HG03097 (cell line): Measurements from ENCODE around the gene PPM1H.
"Not testable (repeated sequence)": the region's sequence is repeated elsewhere in the genome, so short reads cannot be mapped to it uniquely, and the experiment has no call there.

ENCODE experiments used
- ATAC-seq: cut with Tn5 transposase; IDR thresholded peaks from one replicate; pipeline ENCODE4 v1.9.1; 2021; ENCODE audit not compliant: unreplicated experiment, low FRiP score

Gene PPM1H, protein sequence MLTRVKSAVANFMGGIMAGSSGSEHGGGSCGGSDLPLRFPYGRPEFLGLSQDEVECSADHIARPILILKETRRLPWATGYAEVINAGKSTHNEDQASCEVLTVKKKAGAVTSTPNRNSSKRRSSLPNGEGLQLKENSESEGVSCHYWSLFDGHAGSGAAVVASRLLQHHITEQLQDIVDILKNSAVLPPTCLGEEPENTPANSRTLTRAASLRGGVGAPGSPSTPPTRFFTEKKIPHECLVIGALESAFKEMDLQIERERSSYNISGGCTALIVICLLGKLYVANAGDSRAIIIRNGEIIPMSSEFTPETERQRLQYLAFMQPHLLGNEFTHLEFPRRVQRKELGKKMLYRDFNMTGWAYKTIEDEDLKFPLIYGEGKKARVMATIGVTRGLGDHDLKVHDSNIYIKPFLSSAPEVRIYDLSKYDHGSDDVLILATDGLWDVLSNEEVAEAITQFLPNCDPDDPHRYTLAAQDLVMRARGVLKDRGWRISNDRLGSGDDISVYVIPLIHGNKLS

DNA sequence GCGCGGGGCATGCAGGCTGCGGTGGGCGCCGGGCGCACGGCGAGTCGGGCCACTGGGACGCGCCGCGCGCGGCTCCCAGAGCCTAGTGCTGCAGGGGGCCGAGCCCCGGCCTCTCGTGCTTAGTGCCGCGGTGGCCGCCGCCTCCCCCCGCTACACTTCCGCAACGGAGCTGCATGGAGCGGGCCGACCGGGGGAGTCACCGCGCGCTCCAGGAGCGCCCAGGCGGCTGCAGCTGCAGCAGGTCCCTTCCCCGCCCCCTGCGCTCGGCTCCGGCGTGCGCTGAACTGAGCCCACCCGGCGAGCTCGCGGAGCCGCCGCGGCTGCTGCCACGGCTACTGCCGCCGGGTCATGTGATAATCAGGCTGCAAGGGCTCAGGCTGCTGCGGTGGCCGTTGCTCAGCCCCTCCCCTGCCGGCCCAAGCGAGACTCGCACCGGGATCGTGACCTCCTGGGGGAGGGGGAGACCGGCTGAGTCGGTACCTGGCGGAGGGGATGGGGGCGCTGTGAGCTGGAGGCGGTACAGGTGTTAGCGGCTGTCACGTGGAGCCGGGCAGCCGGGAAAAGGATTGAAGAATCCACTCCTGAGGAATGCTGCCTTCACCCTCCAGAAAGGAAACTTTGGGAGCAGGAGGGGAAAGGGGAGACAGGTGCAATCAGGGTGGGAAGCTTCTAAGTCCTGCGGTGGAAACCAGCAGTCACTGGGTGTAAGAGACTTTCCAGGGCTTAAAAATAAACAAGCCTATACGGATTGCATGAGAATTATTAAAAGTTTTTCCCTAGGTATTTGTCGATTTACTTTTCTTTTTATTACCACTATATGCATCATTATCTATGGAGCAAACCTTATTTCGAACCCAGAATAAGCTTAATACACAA is at the start of gene PPM1H:
Gene PPM1H (minus strand): TSS at position 352 of the 876 bp plus-strand sequence. CDS start 414 bp downstream, outside the sequence.
- ATAC-seq, result peak; percentile 78

DNA sequence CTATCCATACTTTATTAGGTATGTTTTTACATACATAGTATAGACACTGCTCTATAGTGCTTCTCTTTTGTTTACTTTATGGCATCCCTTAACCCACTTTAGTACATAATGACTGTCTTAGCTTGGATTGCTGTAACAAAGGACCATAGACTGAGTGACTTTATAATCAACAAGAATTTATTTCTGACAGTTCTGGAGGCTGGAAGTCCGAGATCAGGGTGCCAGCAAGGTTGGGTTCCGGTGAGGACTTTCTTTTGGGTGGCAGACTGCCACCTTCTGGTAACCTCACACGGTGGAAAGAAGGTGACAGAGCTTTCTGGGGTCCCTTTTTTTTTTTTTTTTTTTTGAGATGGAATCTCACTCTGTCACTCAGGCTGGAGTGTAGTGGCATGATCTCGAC is 48.6 kb upstream of the PPM1H start:
- no peak for ATAC-seq

DNA sequence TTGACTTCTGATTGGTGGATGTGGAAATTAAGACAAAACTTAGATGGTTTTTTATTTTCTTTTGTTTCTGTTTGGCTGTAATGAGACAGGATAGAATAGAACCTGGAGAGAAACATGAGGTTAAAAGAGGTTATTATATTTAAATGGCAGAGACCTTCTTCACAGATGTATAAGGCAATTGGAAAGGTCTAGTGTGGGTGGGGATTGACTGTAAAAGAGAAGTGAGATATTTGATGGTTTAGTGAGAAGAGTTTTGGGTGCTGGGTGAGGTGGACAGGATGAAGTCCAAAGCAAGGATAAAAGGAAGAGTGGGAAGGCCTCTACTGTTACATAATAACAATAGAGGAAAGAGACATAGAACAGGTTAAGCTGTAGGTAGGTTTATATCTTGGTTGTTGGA is 43.8 kb upstream of the PPM1H start:
- no peak for ATAC-seq

DNA sequence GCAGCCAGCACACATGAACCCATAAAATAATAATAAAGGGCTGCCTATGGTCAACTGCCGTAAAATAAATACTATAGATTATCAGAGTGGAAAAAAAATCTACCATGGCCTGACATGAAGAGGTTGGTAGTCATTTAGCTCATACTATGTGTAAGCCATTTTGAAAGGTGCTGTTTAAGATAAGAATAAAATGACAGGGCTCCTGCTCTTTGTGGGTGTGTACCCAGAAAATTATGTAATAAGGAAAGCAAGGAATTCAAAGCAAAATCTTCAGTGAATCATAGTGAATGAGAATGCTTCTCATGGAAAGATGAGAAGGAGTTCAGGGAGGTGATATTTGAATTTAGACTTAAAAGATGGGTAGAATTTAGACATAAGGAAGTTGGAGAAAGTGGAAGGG is 42.9 kb upstream of the PPM1H start:
- no peak for ATAC-seq

DNA sequence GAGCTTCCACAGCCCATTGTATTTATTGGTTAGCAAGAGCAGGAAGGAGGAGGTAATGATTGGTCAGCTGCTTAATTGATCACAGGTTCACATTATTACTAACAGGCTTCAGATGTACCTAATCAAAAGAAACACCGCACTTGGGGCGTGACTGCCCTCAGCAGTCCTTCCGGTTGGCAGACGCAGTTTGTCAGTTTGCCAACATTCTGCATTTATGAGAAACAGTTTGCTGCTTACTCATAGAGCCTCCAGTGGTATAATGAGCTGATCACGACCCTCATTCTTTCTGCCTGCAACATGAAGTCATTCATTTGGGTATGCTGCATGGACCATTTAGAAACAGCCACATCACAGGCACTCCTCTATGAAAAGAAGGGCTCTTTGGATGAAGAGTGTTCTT is 42.5 kb upstream of the PPM1H start:
- ATAC-seq, result no peak

DNA sequence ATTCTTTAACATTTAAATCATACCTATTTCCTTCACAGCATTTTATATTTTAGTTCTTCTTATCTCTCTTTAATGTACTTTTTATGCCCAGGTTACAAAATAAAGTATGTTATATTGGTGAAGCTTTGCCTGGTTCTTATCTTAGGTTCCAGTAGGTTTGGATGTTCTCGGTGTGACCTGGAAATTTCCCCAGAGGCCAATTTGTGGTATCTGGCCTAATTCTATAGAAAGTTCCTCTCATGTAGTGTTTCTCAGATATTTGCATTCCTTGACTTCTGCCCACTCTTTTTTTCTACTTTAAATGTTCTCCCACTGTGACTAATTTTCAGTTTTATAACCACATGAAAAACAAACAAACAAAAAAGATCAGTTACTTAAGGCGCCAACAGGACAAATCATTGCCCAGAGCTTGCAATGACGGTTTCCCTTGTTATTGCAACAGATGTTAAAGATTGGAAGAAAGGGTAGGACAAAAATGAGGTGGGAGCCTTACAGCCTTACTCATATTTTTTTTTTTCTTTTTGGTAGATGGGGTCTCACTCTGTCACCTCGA is 41.2 kb upstream of the PPM1H start:
- ATAC-seq, result no peak

DNA sequence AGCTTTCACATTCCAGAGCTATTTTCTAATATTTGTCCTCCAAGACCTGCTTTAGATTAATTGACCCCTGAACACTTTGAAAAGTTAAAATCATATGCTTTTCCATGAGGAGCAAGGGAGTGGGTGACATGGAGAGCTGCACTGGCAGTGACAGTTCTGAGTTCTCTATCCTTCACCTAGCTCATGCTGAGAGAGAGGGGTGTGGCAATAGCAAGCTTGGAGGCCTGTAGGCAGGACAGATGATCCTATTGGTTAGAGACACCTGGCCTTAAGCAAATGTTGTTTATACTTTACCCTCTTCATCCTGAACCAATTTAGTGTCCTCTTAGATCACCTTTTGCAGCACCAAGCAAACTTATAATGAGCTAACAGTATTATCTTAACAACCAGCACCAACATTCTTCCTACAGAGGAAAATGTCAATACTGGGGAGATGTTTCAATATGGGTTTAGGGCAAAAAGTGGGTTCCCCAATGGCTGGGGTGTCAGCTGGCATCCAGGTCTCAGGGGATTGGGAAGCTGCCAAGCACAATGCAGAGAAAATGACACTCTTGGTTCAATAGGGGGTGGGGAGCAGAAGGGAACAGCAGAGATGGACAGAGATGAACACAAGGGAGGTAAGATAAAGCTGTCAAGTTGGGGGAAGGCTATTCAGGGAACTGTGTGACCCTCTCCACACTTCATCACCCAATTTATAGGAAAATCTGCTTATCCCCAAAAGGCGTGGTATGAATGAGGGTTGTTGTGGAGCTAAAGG is 37.0 kb upstream of the PPM1H start:
- ATAC-seq, result no peak

DNA sequence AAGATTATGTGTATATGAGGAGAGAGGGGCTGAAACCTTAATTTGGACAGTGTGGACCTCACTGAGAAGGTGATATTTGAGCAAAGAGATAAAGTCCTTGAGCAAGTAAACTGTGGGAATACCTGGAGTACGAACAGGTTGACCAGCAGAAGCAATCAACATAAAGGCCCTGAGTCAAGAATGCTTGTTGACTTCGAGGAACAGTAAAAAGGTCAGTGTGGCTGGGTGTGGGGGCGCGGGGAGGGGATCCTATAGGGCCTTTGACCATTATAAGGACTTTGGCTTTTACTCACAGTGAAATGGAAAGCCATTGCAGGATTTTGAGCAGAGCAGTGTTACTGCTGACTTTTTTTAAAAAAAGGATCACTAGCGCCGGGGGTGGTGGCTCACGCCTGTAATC is 34.7 kb upstream of the PPM1H start:
- ATAC-seq, result no peak

DNA sequence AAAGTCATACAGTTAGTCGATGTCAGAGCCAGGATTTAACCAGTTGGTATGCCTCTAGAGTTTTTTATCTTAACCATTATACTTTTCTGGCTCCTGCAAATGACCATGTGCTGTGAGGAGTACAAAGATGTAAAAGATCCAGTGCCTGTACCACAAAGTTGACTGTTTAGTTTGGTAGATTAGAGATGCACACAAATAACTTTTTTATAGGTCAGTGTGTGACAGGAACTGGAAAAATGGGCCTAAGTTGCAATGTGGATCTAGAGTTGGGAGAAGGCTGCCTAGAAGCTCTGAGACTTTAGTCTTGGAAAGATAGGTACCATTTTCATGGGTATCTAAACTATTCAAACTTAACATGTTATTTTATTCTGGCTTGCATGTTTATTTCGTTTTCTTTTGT is 32.8 kb upstream of the PPM1H start:
- ATAC-seq, result no peak

DNA sequence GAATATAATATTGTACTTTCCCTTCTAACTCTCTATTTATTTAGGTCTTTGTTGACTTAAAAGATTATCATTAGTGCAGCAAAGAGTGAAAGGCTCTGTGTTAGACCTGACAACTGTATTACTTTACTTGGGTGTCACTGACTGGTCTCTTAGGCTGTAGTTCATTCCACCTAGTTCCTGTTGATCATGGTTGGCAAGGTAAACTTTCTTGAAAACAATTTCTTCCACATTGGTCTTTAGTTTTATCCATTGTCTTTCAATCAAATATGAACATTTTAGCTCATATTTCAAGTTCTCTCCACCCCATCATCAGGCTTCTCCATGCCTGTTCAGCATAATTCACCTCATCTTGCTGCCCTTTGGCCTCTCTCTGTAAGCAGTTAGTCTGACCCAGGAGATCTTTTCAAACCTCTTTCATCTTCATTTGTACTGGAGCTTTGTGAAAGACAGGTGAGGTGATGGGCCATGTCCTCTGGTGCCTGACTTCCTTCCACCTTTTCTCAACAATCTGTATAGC is 32.1 kb upstream of the PPM1H start:
- no peak for ATAC-seq

DNA sequence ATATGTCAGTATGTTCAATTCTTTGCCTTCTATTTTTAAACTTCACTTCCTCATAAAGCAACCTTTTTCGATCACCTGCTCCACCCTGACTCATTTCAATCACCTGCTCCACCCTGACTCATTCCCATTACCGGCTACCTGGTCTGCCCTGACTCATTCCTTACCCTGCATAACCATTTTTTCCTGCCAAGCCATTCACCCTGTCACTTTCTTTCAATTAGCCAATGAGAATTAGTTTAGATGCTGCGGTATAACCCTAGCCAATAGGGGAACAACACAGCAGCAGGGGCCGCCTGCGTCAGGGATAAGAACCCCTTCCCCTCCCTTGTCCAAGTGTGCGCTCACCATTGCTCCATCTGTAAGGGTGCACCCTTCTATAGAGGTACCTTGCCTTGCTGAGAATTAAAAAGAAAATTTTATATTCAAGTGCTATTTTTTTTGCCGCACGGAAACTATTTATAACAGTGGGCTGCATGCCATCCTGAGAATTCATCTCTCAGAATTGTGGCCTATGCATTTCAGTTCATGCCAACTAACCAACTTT is 31.6 kb upstream of the PPM1H start:
- ATAC-seq, result not testable (repeated sequence)

DNA sequence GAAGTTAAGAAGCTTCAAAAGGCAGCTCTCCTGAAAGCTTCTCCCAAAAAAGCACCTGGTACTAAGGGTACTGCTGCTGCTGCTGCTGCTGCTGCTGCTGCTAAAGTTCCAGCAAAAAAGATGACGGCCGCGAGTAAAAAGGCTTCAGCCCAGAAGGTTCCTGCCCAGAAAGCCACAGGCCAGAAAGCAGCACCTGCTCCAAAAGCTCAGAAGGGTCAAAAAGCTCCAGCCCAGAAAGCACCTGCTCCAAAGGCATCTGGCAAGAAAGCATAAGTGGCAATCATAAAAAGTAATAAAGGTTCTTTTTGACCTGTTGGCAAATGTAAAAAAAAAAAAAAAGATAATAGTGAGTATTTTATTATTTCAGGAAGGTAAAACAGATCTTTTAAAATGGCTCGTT is 30.8 kb upstream of the PPM1H start:
- not testable (repeated sequence) for ATAC-seq

DNA sequence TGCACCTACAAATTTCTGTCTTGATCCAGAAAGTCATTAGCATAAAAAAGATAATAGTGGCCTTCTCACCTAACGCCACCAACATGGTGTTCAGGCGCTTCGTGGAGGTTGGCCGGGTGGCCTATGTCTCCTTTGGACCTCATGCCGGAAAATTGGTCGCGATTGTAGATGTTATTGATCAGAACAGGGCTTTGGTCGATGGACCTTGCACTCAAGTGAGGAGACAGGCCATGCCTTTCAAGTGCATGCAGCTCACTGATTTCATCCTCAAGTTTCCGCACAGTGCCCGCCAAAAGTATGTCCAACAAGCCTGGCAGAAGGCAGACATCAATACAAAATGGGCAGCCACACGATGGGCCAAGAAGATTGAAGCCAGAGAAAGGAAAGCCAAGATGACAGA is 30.3 kb upstream of the PPM1H start:
- not testable (repeated sequence) for ATAC-seq

DNA sequence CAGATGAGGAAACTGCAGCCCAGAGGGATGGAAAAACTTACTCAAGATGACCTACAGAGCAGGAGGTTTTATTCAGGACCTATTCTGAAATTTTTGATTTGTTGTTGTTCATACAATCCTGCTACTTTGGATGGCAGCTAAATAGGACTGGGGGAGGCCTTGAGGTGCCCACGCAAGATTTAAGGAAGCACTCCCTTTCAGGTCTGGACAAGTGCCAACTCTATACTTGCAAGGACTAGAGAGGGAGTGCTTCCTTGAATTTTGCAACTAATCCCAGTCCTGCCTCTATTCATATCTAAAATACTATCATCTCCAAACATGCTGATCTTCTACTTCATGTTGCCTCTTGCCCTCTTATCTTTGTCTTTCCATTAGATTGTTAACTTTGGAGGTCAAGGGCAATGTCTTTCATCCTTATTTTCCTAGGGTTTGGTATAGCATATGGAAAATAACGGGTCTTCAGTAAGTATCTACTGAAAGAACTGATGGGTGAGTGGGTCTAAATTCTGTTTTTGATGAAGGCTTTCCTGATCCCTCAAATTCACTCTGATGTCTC is 28.6 kb upstream of the PPM1H start:
- no peak for ATAC-seq

DNA sequence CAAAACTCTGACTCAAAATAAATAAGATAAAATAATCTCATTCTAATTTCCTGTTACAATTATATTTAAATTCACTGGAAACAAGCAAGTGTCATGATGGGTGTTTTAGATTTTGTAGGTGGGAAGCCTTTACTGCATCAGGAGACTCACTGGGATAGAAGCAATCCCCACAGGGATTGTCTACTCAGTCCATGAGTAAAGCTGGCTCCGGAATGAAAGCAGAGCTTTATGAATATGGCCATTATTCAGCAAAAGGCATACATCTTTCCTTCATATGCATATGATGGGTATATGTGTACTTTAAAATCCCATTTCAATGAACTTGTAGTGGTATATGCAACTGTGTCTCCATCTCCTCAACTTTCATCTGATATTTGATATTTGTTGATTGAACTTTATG is 25.4 kb upstream of the PPM1H start:
- no peak for ATAC-seq

DNA sequence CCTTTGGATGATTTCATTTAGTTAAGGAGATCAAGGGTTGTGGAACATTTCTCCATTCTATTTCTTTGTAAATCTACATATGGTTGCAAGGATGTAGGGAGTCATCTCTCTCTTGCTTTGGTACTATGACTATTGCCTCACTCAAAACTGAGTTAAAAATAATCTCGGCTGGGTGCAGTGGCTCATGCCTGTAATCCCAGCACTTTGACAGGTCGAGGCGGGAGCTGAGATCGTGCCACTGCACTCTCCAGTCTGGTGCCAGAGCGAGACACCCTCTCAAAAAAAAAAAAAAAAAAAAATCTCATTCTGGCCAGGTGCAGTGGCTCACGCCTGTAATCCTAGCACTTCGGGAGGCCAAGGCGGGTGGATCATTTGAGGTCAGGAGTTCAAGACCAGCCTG is 24.8 kb upstream of the PPM1H start:
- no peak for ATAC-seq

DNA sequence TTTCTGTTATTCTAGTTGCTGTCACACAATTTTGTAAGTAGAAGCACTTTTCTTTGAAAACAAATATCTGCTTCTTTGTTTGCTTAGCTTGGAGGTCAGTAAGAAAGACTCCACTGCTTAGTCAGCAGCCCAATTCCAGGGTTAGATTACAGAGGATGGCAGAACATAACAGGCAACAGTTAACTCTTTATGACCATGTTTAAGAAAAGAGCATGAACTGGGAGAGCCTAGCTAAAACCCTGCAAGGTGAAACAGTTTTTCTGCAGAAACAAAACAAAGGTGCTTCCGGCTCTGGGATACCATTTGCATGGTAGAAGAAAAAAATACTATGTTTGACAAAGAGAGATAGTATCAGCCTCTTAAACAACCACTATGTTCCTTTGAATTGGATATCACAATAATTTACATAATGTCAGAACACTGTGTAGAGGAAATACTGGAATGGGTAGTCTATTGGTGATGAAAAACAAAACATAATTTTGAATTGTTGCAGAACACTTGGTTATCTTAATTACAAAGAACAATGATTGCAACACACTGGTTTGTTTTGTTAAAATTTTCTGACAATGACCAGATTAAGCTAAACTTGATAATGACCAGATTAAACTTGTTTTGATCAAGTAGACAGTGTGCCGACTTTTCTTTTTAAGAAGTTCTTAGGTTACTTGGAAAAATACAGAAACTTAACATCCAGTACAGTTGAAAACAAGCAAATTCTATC is 22.4 kb upstream of the PPM1H start:
- no peak for ATAC-seq

DNA sequence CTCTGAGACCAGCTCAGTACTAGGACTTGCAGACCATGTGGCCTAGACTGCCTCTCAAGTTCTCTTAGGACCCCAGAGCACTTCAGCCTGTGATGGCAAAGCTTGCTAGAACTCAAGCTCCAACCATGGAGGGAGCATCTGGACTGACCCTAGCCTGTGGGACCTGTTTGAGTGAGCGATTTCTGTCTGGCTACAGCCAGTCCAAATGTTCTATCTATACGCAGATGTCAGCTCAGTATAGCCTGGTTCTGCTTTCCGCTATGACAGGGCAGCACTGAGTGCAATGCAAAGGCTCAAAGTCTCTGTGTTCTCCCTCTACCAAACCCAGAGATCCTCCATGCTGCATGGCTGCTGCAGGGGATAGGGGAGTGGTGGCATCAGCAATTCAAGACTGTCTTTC is 20.7 kb upstream of the PPM1H start:
- ATAC-seq, result no peak

DNA sequence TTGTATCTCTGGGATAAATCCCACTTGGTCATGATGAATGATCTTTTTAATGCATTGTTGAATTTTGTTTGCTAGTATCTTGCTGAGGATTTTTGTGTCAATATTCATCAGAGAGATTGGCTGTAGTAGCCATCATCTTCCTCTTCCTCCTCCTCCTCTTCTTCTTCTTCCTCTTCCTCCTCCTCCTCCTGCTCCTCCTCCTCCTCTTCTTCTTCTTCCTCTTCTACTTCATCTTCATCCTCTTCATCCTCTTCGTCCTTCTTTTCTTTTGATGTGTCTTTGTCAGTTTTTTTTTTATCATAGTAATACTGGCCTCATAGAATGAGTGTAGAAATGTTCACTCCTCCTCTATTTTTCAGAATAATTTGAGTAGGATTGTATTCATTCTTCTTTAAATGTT is 15.4 kb upstream of the PPM1H start:
- ATAC-seq, result no peak
